HG02678 (cell line): ENCODE measurements around the gene TTC28.
"Not testable (repeated sequence)": the region's sequence is repeated elsewhere in the genome, so short reads cannot be mapped to it uniquely, and the experiment has no call there.

Experiments
- ATAC-seq: cut with Tn5 transposase; IDR thresholded peaks from one replicate; pipeline ENCODE4 v1.9.1; 2021; ENCODE audit warnings: mild to moderate bottlenecking, moderate library complexity; ENCODE audit not compliant: unreplicated experiment

Gene TTC28

DNA sequence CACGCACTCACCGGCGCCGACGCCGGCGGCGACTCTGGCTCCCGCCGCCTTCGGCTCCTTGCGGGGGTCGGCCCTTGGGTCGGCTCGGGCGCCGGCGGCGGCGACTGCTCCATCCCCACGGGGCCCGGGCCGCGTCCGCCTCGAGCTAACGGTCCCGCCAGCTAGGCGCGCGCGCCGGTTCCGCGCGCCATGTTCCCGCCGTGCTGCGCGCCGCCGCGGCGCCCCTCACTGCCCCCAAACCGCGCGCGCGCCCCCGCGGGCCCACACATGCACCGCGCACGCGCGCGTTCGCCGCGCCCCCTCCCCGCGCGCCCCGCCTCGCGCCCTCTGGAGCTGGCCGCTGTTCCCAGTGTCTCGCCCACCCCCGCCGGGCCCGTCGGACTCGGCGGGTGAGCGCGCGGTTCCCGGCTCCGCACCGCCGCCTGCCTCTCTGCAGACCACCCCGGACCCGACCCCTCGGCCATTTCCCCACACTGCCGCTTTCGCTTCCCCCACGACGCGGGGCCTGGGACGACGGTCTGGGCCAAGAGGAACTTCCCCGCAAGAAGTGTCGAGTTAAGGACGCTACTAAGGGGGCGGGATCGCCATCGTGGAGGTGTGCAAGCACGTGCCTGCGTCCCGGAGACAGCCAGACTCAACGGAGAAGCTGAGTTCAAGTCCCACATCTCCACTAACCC lies at the start of gene TTC28:
Gene TTC28 (minus strand): TSS at position 230 of the 677 bp plus-strand sequence. CDS start 117 bp downstream, at position 113.
- not testable (repeated sequence) for ATAC-seq

- ATAC-seq: no peak
Observed at GRCh38 chr22:28728621-28729313, 49.1 kb upstream of the TTC28 start.

DNA sequence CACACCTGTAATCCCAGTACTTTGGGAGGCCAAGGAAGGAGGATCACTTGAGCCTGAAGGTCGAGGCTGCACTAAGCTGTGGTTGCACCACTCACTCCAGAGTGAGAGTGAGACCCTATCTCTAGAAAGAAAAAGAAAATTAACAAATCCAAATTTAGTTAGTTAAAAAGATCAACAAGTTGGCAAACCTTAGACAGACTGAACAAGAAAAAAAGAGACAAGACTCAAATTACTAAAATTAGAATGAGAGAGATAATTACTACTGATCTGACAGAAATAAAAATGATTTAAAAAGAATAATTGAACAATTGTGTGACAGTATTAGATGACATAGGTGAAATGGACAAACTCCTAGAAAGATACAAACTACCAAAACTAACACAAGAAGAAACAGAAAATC lies 48.4 kb upstream of the TTC28 start:
- ATAC-seq: no peak

GRCh38 chr22:28718044-28718443 lies 38.4 kb upstream of the TTC28 start:
- ATAC-seq: no peak

- ATAC-seq: no peak
Observed at GRCh38 chr22:28716686-28717085, 37.0 kb upstream of the TTC28 start.

DNA sequence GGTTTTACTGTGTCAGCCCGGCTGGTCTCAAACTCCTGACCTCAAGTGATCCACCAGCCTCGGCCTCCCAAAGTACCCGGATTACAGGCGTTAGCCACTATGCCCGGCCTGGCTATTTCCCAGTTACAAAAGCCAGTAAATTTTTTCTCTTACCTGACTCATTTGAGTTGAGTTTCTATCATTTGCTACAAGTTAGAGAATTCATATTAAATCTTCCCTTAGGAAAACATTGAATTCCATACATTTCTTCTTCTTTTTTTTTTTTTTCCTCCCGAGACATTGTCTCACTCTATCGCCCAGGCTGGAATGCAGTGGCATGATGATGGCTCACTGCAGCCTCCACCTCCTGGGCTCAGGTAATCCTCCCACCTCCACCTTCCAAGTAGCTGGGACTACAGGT lies 36.0 kb upstream of the TTC28 start:
- no peak for ATAC-seq

DNA sequence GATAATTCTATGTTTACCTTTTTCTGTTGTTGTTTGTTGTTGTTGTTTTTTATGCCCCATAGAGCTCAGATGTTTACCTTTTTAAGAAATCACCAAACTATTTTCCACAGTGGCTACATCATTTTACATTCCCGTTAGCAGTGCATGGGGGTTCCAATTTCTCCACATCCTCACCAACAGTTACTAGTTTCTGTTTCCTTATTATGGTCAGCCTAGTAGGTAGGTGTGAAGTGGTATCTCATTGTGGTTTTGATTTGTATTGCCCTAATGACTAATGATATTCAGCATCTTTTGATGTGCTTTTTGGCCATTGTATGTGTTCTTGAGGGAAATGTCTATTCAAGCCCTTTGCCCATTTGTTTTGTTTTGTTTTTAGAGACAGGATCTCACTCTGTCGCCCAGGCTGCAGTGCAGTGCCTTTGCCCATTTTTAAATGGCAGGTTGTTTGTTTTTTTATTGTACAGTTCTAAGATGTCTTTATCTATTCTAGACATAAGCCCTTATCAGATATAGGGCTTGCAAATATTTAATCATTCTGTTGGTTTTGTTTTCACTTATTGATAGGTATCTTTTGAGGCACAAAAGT lies 34.5 kb upstream of the TTC28 start:
- no peak for ATAC-seq

DNA sequence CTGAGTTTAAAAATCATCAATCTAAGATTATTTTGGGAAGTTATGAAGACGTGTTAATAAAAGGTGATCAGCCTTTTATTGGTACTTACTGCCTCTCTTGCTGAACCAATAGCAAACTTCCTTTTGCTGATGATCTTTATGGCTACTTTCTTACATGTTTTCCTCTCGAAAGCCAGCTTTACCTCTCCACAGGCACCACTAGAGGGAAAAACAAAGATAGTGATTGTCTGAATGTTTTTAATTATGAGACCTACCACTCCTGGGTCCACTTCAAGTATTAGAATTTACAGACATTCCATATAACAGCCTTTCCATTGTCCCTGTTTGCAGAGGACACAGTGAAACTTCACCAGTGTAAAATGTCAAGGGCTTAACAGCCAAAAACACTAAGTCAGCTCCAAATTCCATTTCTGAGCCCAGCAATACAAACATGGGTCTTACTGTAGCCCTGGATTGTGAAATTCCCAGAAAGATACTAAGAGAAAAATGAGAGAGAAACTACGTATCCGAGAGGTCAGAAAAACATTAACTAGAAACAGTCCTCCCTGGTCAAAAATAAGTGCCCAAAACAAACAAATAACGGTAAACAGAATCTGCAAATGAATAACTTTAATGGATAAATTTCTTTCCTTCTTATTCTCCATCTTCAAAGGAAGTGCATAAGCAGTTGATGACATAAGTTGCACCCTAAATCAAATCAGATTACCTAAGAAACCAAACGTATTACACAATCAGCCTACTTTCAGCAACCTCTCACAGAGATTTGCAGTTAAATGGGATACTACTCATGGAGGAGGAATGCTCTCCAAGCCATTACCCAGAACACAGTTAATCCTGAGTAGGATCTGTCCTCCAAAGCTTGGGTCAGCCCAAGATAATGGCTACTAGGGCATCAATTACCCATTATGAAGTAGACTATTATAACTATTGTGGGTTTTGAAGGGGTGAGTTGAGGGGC lies 32.5 kb upstream of the TTC28 start:
- no peak for ATAC-seq

- ATAC-seq: no peak
Observed at GRCh38 chr22:28711341-28711740, 31.7 kb upstream of the TTC28 start.

- no peak for ATAC-seq
Observed at GRCh38 chr22:28710576-28711191, 31.0 kb upstream of the TTC28 start.

DNA sequence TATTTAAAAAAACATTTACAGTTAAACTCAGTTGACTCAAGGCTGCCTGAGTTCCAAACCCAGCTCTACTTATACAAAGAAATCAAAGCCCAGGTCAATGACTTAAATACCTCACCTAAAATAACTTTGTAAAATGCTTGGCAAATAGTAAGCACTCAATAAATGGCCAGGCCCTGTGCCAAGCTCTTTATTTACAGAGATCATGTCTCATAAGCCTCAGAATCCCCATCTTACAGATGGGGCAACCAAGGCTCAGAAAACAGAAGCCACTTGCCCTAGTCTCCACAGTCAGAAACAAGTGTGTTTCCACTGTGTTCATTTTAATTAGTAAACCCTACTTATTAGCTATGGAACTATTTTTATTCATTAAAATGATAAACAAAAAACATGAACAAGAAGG lies 30.5 kb upstream of the TTC28 start:
- ATAC-seq: no peak

DNA sequence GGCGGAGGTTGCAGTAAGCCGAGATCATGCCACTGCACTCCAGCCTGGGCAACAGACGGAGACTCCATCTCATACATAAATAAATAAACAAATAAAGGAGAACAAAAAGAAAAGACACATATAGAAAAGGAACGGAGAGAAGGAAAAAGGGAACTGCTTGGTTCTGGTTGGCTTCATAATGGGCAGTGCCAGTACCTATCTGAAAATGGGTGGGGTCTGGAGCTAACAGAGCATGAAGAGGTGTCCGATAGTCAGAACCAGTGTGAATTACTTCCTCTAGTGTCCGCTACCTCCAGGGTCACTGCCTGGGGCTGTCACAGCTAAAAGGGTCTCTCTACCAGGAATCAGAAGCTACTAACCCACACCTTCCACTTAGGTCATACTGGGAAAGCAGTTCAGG lies 27.2 kb upstream of the TTC28 start:
- no peak for ATAC-seq

- ATAC-seq: no peak
Observed at GRCh38 chr22:28703436-28703835, 23.8 kb upstream of the TTC28 start.

DNA sequence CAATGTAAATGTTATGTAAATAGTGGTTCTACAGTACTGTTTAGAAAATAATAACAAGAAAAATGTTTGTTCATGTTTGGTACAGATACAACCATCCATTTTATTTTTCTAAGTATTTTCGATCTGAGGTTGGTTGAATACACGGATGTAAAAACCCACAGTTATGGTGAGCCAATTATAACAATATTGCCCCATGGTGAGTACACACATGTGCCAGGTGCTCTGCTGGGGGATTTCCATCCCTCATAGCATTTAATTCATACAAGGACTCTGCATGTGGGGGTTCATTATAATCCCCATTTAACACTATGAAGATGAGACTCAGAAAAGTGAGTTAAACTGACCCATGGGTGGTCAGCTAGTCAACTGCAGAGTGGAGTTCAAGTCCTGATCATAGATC lies 23.3 kb upstream of the TTC28 start:
- no peak for ATAC-seq

DNA sequence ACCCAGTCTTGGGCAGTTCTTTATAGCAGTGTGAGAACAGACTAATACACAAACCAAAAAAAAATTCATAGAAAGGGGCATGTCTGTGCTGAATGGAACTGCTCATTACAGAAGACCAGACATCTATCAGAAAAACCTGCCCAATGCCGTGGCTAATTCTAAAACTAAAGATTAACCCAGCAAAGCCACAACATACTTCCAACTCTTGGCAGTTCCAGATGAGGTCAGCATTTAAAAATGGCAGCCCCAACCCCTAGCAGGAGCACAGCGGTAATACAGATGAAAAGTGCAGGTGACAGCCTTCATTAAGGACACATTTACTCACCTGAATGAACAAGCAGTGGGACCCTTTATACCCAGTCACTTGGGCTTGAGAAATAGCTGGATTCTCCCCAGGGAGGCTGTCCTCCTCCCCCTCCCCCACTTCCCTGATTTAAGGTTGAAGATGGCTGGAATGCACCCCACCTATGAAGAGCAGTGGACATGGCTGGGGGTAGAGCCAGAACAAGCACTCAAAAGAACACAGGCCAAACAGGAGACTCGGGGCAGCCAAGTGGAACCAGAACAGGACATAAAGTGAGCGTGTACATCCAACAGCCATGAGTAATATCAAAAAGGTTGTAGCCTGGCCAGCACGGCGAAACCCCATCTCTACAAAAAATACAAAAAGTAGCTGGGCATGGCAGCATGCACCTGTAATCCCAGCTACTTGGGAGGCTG lies 13.6 kb upstream of the TTC28 start:
- not testable (repeated sequence) for ATAC-seq

- ATAC-seq: not testable (repeated sequence)
Observed at GRCh38 chr22:28689796-28690195, 10.2 kb upstream of the TTC28 start.

DNA sequence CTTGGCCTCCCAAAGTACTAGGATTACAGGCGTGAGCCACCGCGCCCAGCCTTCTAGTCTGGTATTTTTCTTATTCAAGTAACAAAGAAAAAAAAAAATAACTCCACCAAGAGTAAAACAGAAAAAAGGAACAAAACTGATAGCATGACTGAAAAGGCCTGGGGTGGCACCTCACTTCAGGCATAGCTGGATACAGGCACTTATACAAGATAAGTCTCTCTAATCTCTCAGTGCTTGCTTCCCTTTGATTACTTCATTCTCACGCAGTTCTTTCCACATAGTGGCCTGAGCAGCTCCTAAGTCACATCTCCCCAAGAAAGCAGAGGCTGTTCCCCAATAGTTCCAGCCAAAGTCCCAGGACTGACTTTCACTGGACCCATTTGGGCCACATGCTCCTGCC lies 3.3 kb upstream of the TTC28 start:
- ATAC-seq: not testable (repeated sequence)

DNA sequence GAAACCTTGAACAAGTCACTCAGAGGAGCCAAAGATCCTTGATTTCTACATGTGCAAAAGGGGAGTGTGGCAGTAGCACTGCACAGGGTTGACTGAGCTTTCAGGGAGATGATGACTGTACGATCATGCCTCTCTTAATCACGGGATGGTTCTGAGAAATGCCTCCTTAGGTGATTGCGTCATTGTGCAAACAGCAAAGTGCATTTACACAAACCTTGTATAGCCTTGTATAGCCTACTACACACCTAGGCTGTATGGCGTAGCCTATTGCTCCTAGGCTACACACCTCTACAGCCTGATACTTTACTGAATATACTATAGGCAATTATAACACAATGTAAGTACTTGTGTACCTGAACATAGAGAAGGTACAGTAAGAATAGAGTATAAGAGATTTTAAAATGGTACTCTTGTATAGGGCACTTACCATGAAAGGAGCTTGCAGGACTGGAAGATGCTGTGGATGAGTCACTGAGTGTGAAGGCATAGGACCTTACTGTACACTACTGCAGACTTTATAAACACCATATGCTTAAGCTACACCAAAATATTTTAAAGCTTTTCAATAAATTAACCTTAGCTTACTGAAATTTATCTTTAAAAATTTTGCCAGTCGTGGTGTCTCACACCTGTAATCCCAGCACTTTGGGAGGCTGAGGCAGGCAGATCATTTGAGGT lies 1.3 kb upstream of the TTC28 start:
- ATAC-seq: not testable (repeated sequence)
